GM21526 (cell line): ENCODE measurements around the gene EIF4E1B.

Experiments used
- ATAC-seq: cut with Tn5 transposase; IDR thresholded peaks from one replicate; pipeline ENCODE4 v1.9.1; 2021; ENCODE audit warnings: moderate library complexity; ENCODE audit not compliant: unreplicated experiment, low FRiP score

Gene EIF4E1B

GRCh38 chr5:176625966-176626875 is 4.3 kb upstream of the EIF4E1B start:
- ATAC-seq, result no peak

DNA sequence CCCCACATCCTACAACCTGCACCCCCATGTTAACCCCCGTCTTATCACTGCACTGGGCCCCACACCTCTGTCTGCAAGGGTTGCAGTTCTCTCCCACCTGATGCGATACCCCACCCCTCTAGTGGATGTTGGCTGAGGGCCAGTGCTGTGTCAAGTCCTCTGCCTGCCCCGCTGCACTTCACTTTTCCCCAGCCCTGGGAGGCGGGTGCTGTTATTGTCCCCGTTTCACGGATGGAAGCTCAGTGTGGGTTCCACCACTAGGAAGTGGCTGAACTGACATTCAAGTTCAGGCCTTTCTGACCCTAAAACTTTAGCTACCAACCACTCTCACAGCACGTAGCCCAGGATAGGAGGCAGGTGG is 3.6 kb upstream of the EIF4E1B start:
- no peak for ATAC-seq

DNA sequence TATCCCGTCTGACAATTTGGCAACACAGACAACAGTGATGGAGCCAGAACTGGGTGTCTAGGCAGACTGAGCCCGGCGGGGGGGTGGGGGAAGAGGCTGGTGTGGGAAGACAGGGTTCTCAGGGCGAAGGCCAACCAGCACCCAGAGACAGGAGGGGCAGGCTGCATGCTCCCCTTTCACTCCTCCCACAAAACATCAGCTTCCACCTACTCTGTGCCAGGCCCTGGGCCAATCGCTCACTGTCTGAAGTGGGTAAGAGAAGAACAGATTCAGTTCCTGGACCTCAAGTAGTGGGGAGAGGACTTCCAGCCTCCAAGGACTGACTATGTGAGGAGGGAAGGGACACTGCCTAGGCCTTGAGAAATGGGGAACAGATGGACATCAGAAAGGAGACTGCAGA is 2.9 kb upstream of the EIF4E1B start:
- no peak for ATAC-seq

GRCh38 chr5:176628406-176629228 is 1.9 kb upstream of the EIF4E1B start:
- no peak for ATAC-seq

DNA sequence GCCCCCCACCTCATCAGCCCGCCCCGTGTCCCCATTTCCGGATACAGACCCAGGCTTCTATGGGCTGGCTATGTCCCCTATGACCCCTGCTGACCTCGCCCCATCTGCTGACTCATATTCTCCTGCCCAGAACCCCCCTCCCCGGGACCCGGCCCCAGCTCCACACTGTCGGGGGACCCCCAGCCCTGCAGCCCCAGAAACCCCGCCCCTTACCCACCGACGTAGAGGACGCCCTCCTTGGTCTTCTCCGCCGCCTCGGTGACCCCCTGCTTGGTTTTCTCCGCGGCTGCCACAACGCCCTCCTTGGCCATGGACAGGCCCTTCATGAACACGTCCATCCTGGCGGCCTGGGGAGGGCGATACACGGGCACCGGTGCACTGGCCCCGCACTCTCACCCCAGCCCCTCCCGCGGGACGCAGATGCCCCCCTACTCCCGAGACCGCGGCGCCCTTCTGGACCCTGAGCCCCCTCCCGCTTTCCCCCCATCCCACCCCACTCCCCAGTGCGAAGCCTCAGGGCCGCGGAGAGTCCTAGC is 1.1 kb upstream of the EIF4E1B start:
- ATAC-seq, result no peak

- ATAC-seq, result no peak
Measured at GRCh38 chr5:176630681-176631222, 277 bp downstream of the EIF4E1B start.

DNA sequence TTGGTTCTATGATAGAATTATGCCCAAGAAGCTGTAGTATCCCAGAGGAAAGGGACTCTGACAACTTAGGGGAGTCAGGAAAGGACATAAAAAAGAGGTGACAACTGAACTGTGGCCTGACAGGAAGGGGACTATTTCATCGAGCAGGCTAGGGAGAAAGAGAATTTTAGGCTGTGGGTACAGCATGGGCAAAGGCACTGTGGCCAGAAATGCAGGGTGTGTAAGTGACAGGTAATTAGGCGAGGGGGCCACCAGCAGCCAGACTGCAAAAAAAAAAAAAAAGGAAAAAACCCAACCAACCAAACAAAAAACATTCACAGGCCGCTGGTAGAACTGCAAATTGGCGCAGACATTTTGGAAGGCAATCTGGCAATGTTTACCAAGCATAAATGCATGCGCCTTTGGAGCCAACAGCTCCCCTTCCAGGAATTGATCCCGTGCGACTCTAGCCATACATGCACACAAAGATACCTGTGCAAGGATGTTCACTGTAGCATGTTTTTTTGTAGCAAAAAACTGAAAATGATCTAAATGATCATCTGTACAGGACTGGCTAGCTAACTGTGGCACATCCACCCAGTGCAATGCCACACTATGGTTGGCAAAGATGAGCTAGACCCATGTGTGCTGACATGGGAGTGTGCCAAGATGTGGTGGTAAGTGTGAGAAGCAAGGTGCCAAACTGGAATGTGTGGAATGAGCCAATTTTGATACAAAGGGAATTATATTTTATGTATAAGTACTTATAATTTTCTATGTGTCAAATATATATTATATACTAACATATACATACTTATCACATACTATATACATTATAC is 1.1 kb downstream of the EIF4E1B start:
- no peak for ATAC-seq

- ATAC-seq, result no peak
Measured at GRCh38 chr5:176632745-176633144, 2.3 kb downstream of the EIF4E1B start.

DNA sequence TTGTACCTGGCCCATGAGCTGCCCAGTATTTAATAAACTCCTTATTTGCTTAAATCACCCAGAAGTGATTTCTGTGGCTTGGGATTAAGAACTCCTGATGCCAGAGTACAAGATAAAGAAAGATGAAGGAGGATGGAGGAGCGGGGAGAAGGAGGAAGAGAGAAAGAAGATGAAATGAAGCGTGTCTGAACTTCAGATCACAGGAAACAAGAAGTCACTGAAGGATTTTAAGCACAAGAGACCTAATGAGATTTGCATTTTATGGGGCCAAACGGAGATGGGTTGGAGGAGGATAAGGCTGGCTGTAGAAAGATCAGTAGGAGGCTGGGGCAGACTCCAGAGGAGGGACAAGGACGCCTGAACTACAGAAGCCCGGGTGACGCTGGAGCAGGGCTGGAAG is 3.1 kb downstream of the EIF4E1B start:
- ATAC-seq, result no peak

DNA sequence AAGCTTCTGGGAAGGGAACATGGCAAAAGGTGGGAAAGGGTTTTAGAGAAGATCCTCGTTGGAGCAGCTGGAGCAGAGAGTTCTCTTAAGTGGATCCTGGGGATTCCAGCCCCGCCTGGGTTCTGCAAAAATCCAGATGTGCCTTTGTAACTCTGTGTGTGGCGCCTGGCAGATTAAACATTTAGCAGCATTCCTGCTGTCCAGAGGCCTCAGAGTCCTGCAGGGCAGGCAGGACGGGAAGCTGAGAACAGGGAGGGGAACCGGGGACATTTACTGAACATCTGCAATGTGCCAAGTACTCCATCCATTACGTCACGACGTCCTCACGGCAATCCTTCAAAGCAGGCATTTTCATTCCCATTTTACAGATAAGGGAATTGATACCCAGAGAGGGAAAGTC is 6.0 kb downstream of the EIF4E1B start:
- ATAC-seq, result no peak

DNA sequence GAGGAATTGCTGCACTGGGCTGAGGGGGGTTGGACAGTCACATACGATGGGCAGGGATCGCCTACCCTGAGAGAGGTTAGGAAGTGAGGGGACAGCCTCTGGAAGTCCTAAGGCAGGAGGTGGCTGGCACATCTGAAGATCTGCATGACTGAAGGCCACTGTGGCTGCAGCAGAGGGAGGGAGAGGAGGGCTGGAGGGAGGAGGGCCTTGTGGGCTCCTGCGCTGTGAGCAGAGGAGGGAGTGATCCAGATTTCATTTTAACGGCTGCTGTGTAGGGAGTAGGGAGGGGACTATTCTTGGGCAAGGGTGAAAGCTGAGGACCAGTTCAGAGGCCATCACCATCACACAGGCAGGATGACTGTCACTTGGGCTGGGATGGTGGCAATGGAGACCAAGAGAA is 7.1 kb downstream of the EIF4E1B start:
- ATAC-seq, result no peak

- ATAC-seq, result no peak
Measured at GRCh38 chr5:176638437-176638836, 8.0 kb downstream of the EIF4E1B start.

DNA sequence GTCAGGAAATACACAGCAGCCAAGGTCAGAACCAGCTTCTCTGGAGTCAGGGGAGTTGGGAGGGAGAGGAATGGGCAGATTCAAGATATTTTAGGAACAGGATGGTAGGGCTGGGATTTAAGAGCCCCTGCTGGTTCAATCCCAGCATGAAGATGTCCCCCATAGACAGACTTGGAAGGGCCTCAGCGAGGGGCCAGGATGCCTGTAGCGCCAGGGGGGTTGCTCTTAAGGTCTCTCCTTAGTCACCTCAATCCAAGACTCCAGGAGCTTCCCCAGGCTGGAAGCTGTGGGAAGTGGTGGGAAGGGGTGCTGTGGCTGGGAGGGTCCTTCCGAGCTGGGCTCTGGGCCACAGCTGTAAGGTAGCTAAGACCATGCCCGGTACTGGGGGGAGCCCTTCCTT is 8.7 kb downstream of the EIF4E1B start:
- ATAC-seq, result no peak

- no peak for ATAC-seq
Measured at GRCh38 chr5:176639981-176640380, 9.5 kb downstream of the EIF4E1B start.

- ATAC-seq, result no peak
Measured at GRCh38 chr5:176640616-176641015, 10.1 kb downstream of the EIF4E1B start.

DNA sequence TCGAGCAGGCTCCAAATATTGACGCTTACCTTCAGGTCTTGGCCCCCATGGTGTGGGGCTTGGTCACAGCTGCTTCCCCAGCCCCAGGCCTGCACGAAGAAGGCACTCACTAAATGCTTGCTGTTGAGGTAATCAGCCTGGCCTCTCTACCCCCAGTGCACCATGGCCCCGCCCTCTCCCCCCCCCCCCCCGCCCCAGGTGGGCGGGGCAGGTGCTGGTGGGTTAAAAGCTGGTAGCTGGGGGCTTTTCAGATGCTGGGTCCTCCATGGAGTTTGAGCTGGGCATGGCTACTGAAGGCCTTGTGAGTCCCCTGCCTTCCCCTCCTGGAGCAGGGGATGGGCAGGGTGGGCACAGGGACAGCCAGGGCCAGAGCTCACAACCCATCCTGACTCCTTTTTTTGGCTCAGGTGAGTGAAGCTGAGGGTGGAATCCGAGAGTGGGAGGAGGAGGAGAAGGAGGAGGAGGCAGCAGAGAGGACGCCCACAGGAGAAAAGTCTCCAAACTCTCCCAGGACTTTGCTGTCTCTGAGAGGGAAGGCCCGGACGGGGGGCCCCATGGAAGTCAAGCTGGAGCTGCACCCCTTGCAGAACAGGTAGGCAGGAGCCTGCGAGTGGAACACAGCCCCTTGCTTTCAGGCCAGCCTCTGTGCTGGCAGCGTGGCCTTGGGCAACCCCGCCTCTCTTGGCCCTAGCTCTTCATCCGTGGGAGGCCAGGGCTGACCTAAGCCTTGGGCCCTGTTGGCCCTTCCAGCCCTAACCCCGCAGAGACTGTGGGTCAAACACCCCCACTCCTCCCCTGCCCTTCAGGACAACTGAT is 12.4 kb downstream of the EIF4E1B start:
- ATAC-seq, result no peak

DNA sequence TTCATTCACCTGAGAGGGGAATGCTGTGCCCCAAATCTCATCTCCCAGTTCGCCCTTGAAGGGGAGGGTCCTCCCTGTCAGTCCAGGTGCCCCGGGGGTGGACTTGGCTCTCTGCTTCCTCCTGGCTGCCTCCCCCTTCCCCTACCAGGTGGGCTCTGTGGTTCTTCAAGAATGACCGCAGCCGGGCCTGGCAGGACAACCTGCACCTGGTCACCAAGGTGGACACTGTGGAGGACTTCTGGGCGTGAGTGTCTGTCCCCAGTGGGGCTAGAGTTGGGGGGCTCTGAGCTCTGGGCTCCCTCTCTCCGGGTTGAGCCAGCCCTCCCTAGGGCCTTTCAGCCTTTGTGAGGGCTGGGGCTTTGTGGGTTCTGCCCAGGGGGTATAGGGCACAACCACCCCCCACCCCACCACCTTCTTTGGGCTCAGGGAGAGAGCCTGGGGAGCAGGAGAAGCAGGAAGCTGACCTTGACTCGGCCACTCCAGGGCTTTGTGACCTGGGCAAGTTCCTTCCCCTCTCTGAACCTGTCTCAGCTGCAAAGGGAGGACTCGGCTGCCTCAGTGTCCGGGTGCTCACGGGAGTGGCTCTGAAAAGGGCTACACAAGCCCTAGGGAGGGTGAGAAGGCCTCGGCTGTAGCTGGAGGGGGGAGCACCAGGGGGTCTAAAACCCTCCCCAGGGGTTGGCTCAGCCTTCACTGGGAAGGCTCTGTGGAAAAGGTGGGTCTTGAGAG is 13.2 kb downstream of the EIF4E1B start:
- ATAC-seq, result no peak

- ATAC-seq, result no peak
Measured at GRCh38 chr5:176644294-176644693, 13.8 kb downstream of the EIF4E1B start.
